ENCODE results near the gene F7.

GRCh38 chr13:113143466-113144254, 38.1 kb downstream of the F7 start:
- no peak for TF ChIP-seq CTCF (IDR thresholded peaks at IDR 0.05)
- no peak for TF ChIP-seq POLR2A (IDR thresholded peaks at IDR 0.05)
